C4-2B (cell line): ENCODE measurements around the gene SPATA46.

ENCODE experiments used
- CTCF ChIP-seq: fragments of 450-650 bp; conservative IDR thresholded peaks from 2 replicates; pipeline ENCODE4 v1.5.1; 2017; ENCODE audit warnings: mild to moderate bottlenecking
- ZFX ChIP-seq: fragments of 450-650 bp; IDR thresholded peaks from 2 replicates; pipeline ENCODE4 v1.6.1; 2017

- TF ChIP-seq CTCF (no peak), ZFX (no peak)
Measured at GRCh38 chr1:162420120-162420519, 43.5 kb upstream of the SPATA46 start.
